ENCODE data around the gene TSPAN12.

GRCh38 chr7:120843109-120843508 is 14.8 kb downstream of the TSPAN12 start:
- no peak for TF ChIP-seq CTCF (optimal IDR thresholded peaks at IDR 0.05 in 1 of 3, IDR thresholded peaks at IDR 0.05 in 1 of 3, conservative IDR thresholded peaks at IDR 0.05 in 1 of 3; ENCODE audit: extremely low read depth in 1 of 3, insufficient read depth in 2 of 3, low read length in 3 of 3)
- no peak for TF ChIP-seq EZH2 (IDR thresholded peaks at IDR 0.05; ENCODE audit: low read length)
